ENCODE measurements around the gene COL23A1. TPM values are rescaled to one million over a fixed set of nuclear protein-coding genes. Genes with fewer than 3 reads are reported as not detected.

The COL23A1 gene
- total and polyA plus RNA-seq, 2 donors (not counting 1 experiment from before 2014, with no cell fraction given), result not detected

DNA sequence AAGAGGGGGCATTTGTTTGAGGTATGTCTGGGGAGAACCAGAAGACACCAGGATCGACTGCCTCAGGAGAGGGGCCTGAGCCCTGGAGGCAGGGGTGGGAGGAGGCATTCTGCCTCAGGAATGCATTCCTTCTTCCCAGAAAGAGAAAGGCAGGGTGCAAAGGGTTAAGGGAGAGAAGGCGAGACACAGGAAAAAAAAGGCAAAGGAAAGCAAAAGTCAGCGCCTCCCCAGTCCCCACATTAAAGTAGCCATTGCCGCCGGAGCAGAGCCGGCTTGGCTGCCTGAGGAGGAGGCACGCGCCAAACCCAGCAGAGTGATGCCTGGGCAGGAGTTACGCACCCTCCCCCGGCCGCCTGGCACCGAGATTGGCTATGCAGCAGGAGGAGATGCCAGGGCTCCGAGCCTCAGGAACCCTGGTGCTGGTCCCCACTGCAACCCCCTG lies 233.7 kb downstream of the COL23A1 start:
- H3K27me3 ChIP-seq (ENCODE audit: control insufficient read depth, insufficient read depth, low read length), result no peaks in the 10 kb centered on the region
- H3K79me2 ChIP-seq (ENCODE audit: control insufficient read depth, insufficient read depth, low read length), result no peaks in the 10 kb centered on the region
- H2AFZ ChIP-seq (ENCODE audit: low read length), result no peak overlapping the region
- no peaks in the 10 kb centered on the region for H4K20me1 ChIP-seq (ENCODE audit: control insufficient read depth, extremely low read depth, insufficient read depth, low read length)
- H3K9ac ChIP-seq (ENCODE audit: insufficient read depth, low read length), result no peak overlapping the region
- no peak overlapping the region for H3K4me3 ChIP-seq (replicated peaks in 1 of 4; ENCODE audit: control extremely low read depth in 1 of 4, insufficient read depth in 1 of 4, low read depth in 3 of 4, low read length in 4 of 4)
- H3K9me3 ChIP-seq (ENCODE audit: control insufficient read depth, insufficient read depth, low read depth, low read length), result no peaks in the 10 kb centered on the region
- H3K27ac ChIP-seq (ENCODE audit: insufficient read depth, low read length), result no peak overlapping the region
- H3K36me3 ChIP-seq (ENCODE audit: control insufficient read depth, insufficient read depth, low read length), result no peaks in the 10 kb centered on the region
- TF ChIP-seq, protein P1, sequence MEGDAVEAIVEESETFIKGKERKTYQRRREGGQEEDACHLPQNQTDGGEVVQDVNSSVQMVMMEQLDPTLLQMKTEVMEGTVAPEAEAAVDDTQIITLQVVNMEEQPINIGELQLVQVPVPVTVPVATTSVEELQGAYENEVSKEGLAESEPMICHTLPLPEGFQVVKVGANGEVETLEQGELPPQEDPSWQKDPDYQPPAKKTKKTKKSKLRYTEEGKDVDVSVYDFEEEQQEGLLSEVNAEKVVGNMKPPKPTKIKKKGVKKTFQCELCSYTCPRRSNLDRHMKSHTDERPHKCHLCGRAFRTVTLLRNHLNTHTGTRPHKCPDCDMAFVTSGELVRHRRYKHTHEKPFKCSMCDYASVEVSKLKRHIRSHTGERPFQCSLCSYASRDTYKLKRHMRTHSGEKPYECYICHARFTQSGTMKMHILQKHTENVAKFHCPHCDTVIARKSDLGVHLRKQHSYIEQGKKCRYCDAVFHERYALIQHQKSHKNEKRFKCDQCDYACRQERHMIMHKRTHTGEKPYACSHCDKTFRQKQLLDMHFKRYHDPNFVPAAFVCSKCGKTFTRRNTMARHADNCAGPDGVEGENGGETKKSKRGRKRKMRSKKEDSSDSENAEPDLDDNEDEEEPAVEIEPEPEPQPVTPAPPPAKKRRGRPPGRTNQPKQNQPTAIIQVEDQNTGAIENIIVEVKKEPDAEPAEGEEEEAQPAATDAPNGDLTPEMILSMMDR (conservative IDR thresholded peaks at IDR 0.05 in 1 of 2, IDR thresholded peaks at IDR 0.05 in 1 of 2; ENCODE audit: low read depth in 1 of 2, low read length in 2 of 2), result no peak
- no peak for TF ChIP-seq EZH2 (IDR thresholded peaks at IDR 0.05; ENCODE audit: low read length, missing control alignments)
- no peak for DNase-seq (ENCODE audit: low read depth in 2 of 2)
- H3K4me1 ChIP-seq (ENCODE audit: control insufficient read depth, extremely low read depth, insufficient read depth, low read length), result no peaks in the 10 kb centered on the region
- H3K4me2 ChIP-seq (ENCODE audit: extremely low read depth, insufficient read depth, low read length), result no peak overlapping the region

DNA sequence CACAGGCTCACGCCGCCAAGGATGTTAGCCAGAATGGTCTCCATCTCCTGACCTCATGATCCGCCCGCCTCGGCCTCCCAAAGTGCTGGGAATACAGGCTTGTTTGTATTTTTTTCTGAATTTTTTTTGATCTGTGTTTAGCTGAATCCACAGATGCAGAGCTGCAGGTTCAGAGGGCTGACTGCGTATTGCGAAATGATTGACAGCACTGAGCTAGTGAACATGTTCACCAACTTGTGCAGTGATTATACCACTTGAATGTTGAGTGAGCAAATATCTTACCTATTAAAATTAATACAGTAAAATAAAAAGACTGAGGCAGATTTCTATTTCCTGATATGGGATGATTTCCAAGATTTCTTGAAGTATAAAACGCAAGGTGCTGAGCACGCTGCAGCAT lies 234.5 kb downstream of the COL23A1 start:
- TF ChIP-seq EZH2 (IDR thresholded peaks at IDR 0.05; ENCODE audit: low read length, missing control alignments), result no peak
- TF ChIP-seq, protein P1 (conservative IDR thresholded peaks at IDR 0.05 in 1 of 2, IDR thresholded peaks at IDR 0.05 in 1 of 2; ENCODE audit: low read depth in 1 of 2, low read length in 2 of 2), result no peak
- no peak overlapping the region for H3K4me2 ChIP-seq (ENCODE audit: extremely low read depth, insufficient read depth, low read length)
- DNase-seq (ENCODE audit: low read depth in 2 of 2), result no peak

DNA sequence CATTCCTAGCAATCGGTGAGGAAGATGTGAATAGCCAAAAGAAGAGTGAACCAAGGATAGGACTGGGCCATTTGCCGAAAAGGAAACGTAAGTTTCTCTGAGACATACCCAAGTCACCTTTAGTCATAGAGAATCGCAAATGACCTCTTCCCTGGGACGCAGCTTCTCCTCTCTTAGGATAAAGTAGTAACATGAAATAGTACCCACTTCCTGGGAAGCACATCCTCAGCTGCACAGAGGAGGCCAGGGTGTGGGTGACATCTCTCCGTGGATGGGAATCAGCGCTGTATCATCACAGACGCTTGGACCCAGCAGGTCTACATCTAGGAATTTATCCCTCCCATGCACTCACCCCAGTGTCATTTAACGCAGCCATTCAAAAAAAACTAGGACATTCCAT lies 236.7 kb downstream of the COL23A1 start:
- no peak for DNase-seq (ENCODE audit: low read depth in 2 of 2)
- H3K4me2 ChIP-seq (ENCODE audit: extremely low read depth, insufficient read depth, low read length), result no peak overlapping the region

More for the DNA sequence above, 234.5 kb downstream of the COL23A1 start:
- Histone ChIP-seq H3K9ac (ENCODE audit: insufficient read depth, low read length) (no peak overlapping the region), H3K9me3 (ENCODE audit: control insufficient read depth, insufficient read depth, low read depth, low read length) (no peaks in the 10 kb centered on the region), H4K20me1 (ENCODE audit: control insufficient read depth, extremely low read depth, insufficient read depth, low read length) (no peaks in the 10 kb centered on the region), H2AFZ (ENCODE audit: low read length) (no peak overlapping the region), H3K79me2 (ENCODE audit: control insufficient read depth, insufficient read depth, low read length) (no peaks in the 10 kb centered on the region), H3K4me1 (ENCODE audit: control insufficient read depth, extremely low read depth, insufficient read depth, low read length) (no peaks in the 10 kb centered on the region), H3K36me3 (ENCODE audit: control insufficient read depth, insufficient read depth, low read length) (no peaks in the 10 kb centered on the region), H3K27me3 (ENCODE audit: control insufficient read depth, insufficient read depth, low read length) (no peaks in the 10 kb centered on the region), H3K27ac (ENCODE audit: insufficient read depth, low read length) (no peak overlapping the region), H3K4me3 (replicated peaks in 1 of 4; ENCODE audit: control extremely low read depth in 1 of 4, insufficient read depth in 1 of 4, low read depth in 3 of 4, low read length in 4 of 4) (no peak overlapping the region)

More for the DNA sequence above, 236.7 kb downstream of the COL23A1 start:
- Histone ChIP-seq H3K27me3 (ENCODE audit: control insufficient read depth, insufficient read depth, low read length) (no peaks in the 10 kb centered on the region), H3K9me3 (ENCODE audit: control insufficient read depth, insufficient read depth, low read depth, low read length) (no peaks in the 10 kb centered on the region), H4K20me1 (ENCODE audit: control insufficient read depth, extremely low read depth, insufficient read depth, low read length) (no peaks in the 10 kb centered on the region), H2AFZ (ENCODE audit: low read length) (no peak overlapping the region), H3K27ac (ENCODE audit: insufficient read depth, low read length) (no peak overlapping the region), H3K79me2 (ENCODE audit: control insufficient read depth, insufficient read depth, low read length) (no peaks in the 10 kb centered on the region), H3K4me3 (replicated peaks in 1 of 4; ENCODE audit: control extremely low read depth in 1 of 4, insufficient read depth in 1 of 4, low read depth in 3 of 4, low read length in 4 of 4) (no peak overlapping the region), H3K9ac (ENCODE audit: insufficient read depth, low read length) (no peak overlapping the region), H3K36me3 (ENCODE audit: control insufficient read depth, insufficient read depth, low read length) (no peaks in the 10 kb centered on the region), H3K4me1 (ENCODE audit: control insufficient read depth, extremely low read depth, insufficient read depth, low read length) (no peaks in the 10 kb centered on the region)
- TF ChIP-seq, protein P1 (conservative IDR thresholded peaks at IDR 0.05 in 1 of 2, IDR thresholded peaks at IDR 0.05 in 1 of 2; ENCODE audit: low read depth in 1 of 2, low read length in 2 of 2), result no peak
- no peak for TF ChIP-seq EZH2 (IDR thresholded peaks at IDR 0.05; ENCODE audit: low read length, missing control alignments)

Data from fibroblast of lung (primary cell).